ENCODE results near the gene EMC1.
"Not testable (repeated sequence)": the region's sequence is repeated elsewhere in the genome, so short reads cannot be mapped to it uniquely, and the experiment has no call there.

Gene EMC1

GRCh38 chr1:19196331-19196730, 55.0 kb downstream of the EMC1 start:
- DNase-seq (ENCODE audit: low read depth in 2 of 3, low spot score in 2 of 3), result no peak

- DNase-seq (ENCODE audit: low read depth in 2 of 3, low spot score in 2 of 3), result no peak
Measured at GRCh38 chr1:19193004-19193403, 58.3 kb downstream of the EMC1 start.

DNA sequence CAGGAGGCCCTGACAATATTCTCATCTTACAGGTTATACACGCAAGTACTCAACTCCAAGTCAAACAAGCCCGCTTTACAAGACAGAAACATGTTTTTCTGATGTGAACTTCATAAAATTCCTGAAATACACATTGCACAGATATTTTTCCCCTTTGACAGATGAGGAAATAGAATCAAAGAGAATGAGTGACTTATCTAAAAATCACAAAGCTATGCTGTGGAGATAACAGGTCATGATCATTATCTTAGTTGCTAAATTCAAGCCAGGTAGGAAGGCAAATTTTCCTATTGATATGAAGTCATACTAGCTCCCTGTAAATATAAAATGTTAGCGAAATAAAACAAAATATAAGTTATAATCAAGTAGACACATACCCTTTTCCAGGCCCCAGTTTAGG, 59.5 kb downstream of the EMC1 start:
- DNase-seq (ENCODE audit: low read depth in 2 of 3, low spot score in 2 of 3), result no peak

- DNase-seq (ENCODE audit: low read depth in 2 of 3, low spot score in 2 of 3), result no peak
Measured at GRCh38 chr1:19190468-19190867, 60.9 kb downstream of the EMC1 start.

DNA sequence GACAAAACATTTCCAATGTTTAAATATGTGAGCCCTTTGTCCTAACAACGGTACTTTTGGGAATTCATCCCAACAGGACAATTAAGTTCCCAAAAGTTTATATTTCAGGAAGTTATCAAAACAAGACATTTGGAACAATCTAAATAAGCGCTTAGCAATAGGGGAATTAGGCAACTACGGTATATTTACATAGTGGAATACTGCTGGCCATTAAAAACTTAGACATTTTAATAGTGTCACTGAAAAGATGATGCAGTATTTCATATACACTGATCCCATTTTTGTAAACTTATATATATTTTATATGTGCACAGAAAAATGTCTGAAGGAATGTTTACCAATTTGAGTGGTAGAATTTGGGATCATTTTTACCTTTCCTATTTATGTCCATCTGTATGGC, 62.1 kb downstream of the EMC1 start:
- DNase-seq (ENCODE audit: low read depth in 2 of 3, low spot score in 2 of 3), result no peak

DNA sequence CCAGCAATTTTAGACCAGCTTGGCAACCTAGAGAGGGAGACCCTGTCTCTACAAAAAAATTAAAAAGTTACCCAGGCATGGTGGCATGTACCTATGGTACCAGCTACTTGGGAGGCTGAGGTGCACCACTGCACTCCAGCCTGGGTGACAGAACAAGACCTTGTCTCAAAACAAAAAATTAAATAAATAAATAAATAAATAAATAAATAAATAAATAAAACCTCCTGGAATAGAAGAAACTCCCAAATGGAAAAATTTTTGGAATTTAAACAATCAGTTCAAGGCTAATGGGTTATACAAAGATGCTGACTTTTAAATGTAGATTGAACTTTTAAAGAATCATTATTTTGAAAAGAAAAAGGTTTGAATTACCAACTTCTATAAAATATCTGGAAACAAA, 63.5 kb downstream of the EMC1 start:
- no peak for DNase-seq (ENCODE audit: low read depth in 2 of 3, low spot score in 2 of 3)

GRCh38 chr1:19186001-19186400, 65.3 kb downstream of the EMC1 start:
- no peak for DNase-seq (ENCODE audit: low read depth in 2 of 3, low spot score in 2 of 3)

DNA sequence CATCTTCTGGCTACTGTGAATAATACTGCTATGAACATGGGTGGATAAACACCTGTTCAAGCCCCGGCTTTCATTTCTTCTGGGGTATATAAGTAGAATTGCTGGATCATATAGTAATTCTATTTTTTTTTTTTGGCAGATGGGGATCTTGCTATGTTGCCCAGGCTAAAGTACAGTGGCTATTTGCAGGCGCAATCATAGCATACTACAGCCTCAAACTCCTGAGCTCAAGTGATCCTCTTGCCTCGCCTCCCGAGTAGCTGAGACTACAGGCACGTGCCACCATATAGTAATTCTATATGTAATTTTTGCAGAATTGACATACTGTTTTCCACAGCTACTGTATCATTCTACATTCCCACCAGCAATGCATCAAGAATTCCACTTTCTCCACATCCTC, 69.1 kb downstream of the EMC1 start:
- DNase-seq (ENCODE audit: low read depth in 2 of 3, low spot score in 2 of 3), result no peak

DNA sequence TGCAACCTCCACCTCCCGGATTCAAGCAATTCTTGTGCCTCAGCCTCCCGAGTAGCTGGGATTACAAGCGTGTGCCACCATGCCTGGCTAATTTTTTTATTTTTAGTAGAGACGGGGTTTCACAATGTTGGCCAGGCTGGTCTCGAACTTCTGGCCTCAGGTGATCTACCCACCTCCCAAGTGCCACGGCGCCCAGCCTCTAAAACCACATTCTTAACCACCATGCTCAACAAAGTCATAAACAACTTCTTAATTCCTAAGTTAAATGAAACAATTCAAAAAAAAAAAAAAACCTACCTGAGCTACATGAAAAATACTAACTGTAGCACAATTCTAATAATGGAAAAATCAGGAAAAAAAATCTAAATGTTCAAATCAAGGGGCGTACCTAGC, 71.1 kb downstream of the EMC1 start:
- not testable (repeated sequence) for DNase-seq (ENCODE audit: low read depth in 2 of 3, low spot score in 2 of 3)

DNA sequence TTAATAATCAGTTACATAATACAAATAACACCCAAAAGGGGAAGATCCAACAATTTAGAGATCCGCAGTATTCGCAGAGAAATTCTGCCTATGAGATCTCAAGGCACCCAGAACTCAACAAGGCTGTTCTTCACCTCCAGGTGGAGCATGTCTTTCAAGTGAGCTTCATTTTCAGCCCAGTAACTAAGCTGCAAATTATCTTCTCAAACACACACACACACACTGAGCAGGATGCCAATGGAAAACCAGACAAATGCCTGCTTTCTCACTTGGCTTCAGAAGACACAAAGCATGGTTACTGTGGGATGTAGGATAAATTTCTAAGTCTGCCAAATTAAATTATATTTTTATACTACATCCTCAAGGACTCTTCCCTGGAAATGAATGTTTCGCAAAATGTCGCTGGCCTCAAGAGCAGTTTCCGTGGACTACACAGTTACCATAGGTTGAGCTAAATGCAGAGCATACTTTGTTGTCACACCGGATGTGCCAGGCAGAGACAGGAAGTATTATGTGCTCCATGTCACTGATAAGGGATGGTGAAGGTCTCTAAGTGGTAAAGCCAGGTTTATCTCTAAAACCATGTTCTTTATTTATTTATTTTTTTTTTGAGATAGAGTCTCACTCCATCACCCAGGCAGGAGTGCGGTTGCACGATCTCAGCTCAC, 71.6 kb downstream of the EMC1 start:
- no peak for DNase-seq (ENCODE audit: low read depth in 2 of 3, low spot score in 2 of 3)

DNA sequence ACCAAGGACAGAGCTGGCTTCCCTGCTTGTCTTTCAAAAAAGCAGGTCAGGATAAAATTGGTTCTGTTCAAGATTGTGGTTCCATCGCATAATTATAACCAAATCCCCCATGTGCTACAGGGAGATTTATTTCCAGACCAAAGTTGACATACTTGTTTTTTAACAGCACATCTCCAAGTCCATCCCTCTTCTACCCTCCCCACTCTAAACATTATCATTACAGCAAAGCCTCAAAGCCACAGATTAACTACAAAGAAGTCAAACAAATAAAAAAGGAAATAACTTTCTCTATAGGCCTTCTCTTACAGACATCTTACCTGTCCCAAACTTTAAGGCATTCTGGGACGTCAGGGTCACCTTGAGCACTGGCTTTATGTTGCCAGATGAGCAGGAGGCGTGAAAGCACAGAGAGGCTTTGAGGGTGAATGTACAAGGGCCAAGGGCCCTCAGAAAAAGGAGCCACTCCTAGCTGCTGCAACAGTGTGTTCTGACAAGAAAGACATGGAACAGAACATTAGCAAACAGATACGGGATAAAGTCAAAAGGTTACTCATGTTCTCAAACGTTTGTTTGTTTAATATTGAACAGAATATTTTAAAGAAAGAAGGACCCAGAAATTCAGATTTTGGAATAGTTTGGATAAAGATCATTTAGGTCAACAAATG, 72.5 kb downstream of the EMC1 start:
- DNase-seq (ENCODE audit: low read depth in 2 of 3, low spot score in 2 of 3), result no peak

DNA sequence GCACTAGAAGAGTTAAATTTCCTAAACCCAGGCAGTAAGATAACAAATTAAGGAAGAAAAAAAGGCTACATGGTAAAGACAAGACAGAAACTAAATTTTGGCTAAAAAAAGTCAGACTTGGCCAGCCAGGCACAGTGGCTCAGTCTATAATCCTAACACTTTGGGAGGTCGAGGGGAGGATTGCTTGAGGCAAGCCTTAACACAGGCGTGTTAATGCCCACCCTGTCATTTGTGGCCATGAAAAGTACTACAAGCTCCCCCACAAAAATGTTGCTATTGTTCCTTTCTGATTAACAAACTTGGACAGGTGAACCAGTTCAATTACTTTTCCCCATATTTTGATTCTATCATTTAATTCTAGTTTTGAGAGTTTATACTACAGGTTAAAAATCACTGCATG, 73.5 kb downstream of the EMC1 start:
- no peak for DNase-seq (ENCODE audit: low read depth in 2 of 3, low spot score in 2 of 3)

- DNase-seq (ENCODE audit: low read depth in 2 of 3, low spot score in 2 of 3), result no peak
Measured at GRCh38 chr1:19169642-19170041, 81.7 kb downstream of the EMC1 start.

DNA sequence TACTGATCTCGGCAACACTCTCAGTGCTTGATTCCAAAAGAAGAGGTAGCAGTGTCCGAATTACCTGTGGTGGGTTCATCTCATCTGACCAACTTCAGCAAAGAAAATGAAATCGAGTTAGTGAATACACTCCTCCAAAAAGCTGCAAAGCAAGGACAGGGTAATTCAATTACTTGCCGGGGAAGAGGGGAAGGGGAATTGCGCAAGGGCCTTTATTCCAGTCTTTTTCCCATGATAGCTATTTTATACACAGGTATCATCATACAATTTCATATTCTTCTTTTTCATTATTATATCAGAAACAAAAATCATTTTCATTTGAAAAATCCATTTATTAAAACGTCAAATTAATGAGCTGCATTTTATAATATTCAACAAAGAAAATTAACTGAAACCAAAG, 84.2 kb downstream of the EMC1 start:
- no peak for DNase-seq (ENCODE audit: low read depth in 2 of 3, low spot score in 2 of 3)

GRCh38 chr1:19166066-19166465, 85.3 kb downstream of the EMC1 start:
- DNase-seq (ENCODE audit: low read depth in 2 of 3, low spot score in 2 of 3), result no peak

All from activated CD8-positive, alpha-beta memory T cell treated with anti-CD3 and anti-CD28 coated beads for 48 hours (primary cell).